CD4-positive, alpha-beta memory T cell (primary cell): Measurements from ENCODE around the gene FADS2. TPM values are rescaled to one million over a fixed set of nuclear protein-coding genes. Genes with fewer than 3 reads are reported as not detected.
A peak's percentile ranks its signal among the peaks of the same experiment; 100 is the strongest.

ENCODE experiments used
- CTCF ChIA-PET: fragments of 350-600 bp; sonication (Branson Sonifier 250); formaldehyde crosslinking; loops from one replicate; lab custom pipeline; 2021; ENCODE audit warnings: inconsistent platforms; ENCODE audit not compliant: partially characterized antibody; lab: Charles Lee
- POLR2A ChIA-PET: fragments of 350-600 bp; sonication (Branson Sonifier 250); formaldehyde crosslinking; loops from one replicate; lab custom pipeline; 2021; ENCODE audit not compliant: partially characterized antibody; lab: Charles Lee
- DNase-seq, 5 donors: peaks; one replicate each; pipeline versions ENCODE4 v3.0.0 to v3.0.0-alpha.2; 2020 to 2022; ENCODE audit warnings: mixed read lengths in 1 of 5
- H3K27ac ChIP-seq: one replicate; pipeline ENCODE4 v1.7.0; 2013; ENCODE audit warnings: low read depth, low read length
- H3K27me3 ChIP-seq: 2 replicates; pipeline ENCODE4 v1.7.0; 2013; ENCODE audit warnings: mild to moderate bottlenecking, low read length, moderate library complexity; ENCODE audit not compliant: insufficient read depth
- H3K36me3 ChIP-seq: 2 replicates; pipeline ENCODE4 v1.7.0; 2013; ENCODE audit warnings: mild to moderate bottlenecking, low read length, moderate library complexity; ENCODE audit not compliant: insufficient read depth
- H3K4me1 ChIP-seq: 2 replicates; pipeline ENCODE4 v1.7.0; 2013; ENCODE audit warnings: mild to moderate bottlenecking, low read length, moderate library complexity; ENCODE audit not compliant: insufficient read depth
- H3K4me3 ChIP-seq, 2 donors: one replicate each; pipeline ENCODE4 v1.7.0; 2013; ENCODE audit warnings: low read length in 2 of 2, mild to moderate bottlenecking in 1 of 2
- H3K9me3 ChIP-seq, 2 donors: one replicate each; pipeline ENCODE4 v1.7.0; 2013; ENCODE audit warnings: low read length in 2 of 2, control low read depth in 1 of 2; ENCODE audit not compliant: control insufficient read depth in 1 of 2
- H3K27ac Mint-ChIP-seq, 7 donors: one replicate each; pipeline ENCODE4 v1.8.0; 2020 to 2021; ENCODE audit warnings: mixed read lengths in 7 of 7, mild to moderate bottlenecking in 6 of 7, inconsistent platforms in 3 of 7, moderate library complexity in 3 of 7
- H3K27me3 Mint-ChIP-seq, 2 donors: one replicate each; pipeline ENCODE4 v1.8.0; 2020 to 2021; ENCODE audit warnings: mixed read lengths in 2 of 2
- H3K36me3 Mint-ChIP-seq, 2 donors: one replicate each; pipeline ENCODE4 v1.8.0; 2020 to 2021; ENCODE audit warnings: mixed read lengths in 2 of 2, inconsistent platforms in 1 of 2, mild to moderate bottlenecking in 1 of 2
- H3K4me1 Mint-ChIP-seq, 4 donors: one replicate each; pipeline ENCODE4 v1.8.0; 2020 to 2021; ENCODE audit warnings: mixed read lengths in 4 of 4, mild to moderate bottlenecking in 1 of 4
- H3K4me3 Mint-ChIP-seq, 8 donors: one replicate each; pipeline ENCODE4 v1.8.0; 2020 to 2021; ENCODE audit warnings: mixed read lengths in 8 of 8, mild to moderate bottlenecking in 7 of 8, moderate library complexity in 6 of 8, inconsistent platforms in 3 of 8
- H3K9me3 Mint-ChIP-seq, 8 donors: one replicate each; pipeline ENCODE4 v1.8.0; 2020 to 2021; ENCODE audit warnings: mixed read lengths in 8 of 8, mild to moderate bottlenecking in 5 of 8, inconsistent platforms in 3 of 8, moderate library complexity in 1 of 8
- intact Hi-C: fragments of 100-400 bp; cut with micrococcal nuclease; formaldehyde crosslinking; loops from one replicate; pipeline ENCODE4 v1.15.1; 2023
- polyA plus RNA-seq, 2 donors: library from polyadenylated mRNA; unstranded; fragments of 300-500 nt; fragmentation: Illumina TruSeq; gene quantifications; one replicate each; pipeline ENCODE4 v1.2.3, GENCODE V29; 2021
- total RNA-seq, 2 experiments: library from RNA; stranded (reverse); gene quantifications; one replicate each; pipeline ENCODE4 v1.2.3, GENCODE V29; 2021

The FADS2 gene
- total and polyA plus RNA-seq, 4 experiments from 2014 or later, result 0.06 to 0.94 (median 0.47) TPM

- peaks cover 20% of the 10 kb centered on the region for H3K4me1 ChIP-seq
- ChIA-PET CTCF (interaction anchor here (2.2 kb wide), 1 partner anchor 30 kb away, joined by 6 read pairs; no protein-coding TSS in a partner anchor), POLR2A (no interaction called here)
- Mint-ChIP-seq H3K27me3 (peaks cover 11 to 20% of the 10 kb centered on the region in 2 donors), H3K36me3 (no peaks in the 10 kb centered on the region), H3K4me1 (peaks cover 4 to 28% (median 15%) of the 10 kb centered on the region in 4 donors), H3K9me3 (no peaks in the 10 kb centered on the region), H3K27ac (peak overlapping the region in 4 of 7 donors; percentile 32 to 80 (median 64)), H3K4me3 (peak overlapping the region; percentile 66 to 86 (median 79))
- no peak for DNase-seq
- H3K4me3 ChIP-seq, result peak overlapping the region in 1 of 2 donors; percentile 49
- H3K27ac ChIP-seq, result peak overlapping the region; percentile 6
- H3K27me3 ChIP-seq, result peaks cover 3% of the 10 kb centered on the region
- H3K9me3 ChIP-seq, result no peaks in the 10 kb centered on the region
- intact Hi-C loops, result no loop called here
- H3K36me3 ChIP-seq, result no peaks in the 10 kb centered on the region
Measured at GRCh38 chr11:61826930-61827570, 1.1 kb upstream of the FADS2 start.

DNA sequence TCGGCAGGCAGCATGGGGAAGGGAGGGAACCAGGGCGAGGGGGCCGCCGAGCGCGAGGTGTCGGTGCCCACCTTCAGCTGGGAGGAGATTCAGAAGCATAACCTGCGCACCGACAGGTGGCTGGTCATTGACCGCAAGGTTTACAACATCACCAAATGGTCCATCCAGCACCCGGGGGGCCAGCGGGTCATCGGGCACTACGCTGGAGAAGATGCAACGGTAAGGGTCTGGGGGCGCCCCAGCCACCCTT is 204 bp downstream of the FADS2 start:
- Mint-ChIP-seq H3K4me1 (peaks cover 4 to 29% (median 16%) of the 10 kb centered on the region in 4 donors), H3K27me3 (peaks cover 13 to 22% of the 10 kb centered on the region in 2 donors), H3K36me3 (no peaks in the 10 kb centered on the region), H3K27ac (peak overlapping the region in 4 of 7 donors; percentile 46 to 93 (median 58)), H3K9me3 (no peaks in the 10 kb centered on the region), H3K4me3 (peak overlapping the region; percentile 80 to 89 (median 85))
- H3K4me1 ChIP-seq, result peaks cover 20% of the 10 kb centered on the region
- H3K9me3 ChIP-seq, result no peaks in the 10 kb centered on the region
- intact Hi-C loops, result no loop called here
- DNase-seq, result no peak
- CTCF ChIA-PET, result interaction anchor here (1.0 to 2.2 kb wide), 6 partner anchors 8 to 254 kb away, joined by 3 to 9 read pairs (median 4); partner anchors contain the start of gene FADS1
- H3K27ac ChIP-seq, result peak overlapping the region; percentile 18
- no peaks in the 10 kb centered on the region for H3K36me3 ChIP-seq
- POLR2A ChIA-PET, result interaction anchor here (1.1 to 2.8 kb wide), 3 partner anchors 12 to 36 kb away, joined by 3 to 19 read pairs (median 3); partner anchors contain the start of genes FADS1, FEN1 and TMEM258
- peak overlapping the region; percentile 23 to 49 for H3K4me3 ChIP-seq
- H3K27me3 ChIP-seq, result peaks cover 3% of the 10 kb centered on the region

DNA sequence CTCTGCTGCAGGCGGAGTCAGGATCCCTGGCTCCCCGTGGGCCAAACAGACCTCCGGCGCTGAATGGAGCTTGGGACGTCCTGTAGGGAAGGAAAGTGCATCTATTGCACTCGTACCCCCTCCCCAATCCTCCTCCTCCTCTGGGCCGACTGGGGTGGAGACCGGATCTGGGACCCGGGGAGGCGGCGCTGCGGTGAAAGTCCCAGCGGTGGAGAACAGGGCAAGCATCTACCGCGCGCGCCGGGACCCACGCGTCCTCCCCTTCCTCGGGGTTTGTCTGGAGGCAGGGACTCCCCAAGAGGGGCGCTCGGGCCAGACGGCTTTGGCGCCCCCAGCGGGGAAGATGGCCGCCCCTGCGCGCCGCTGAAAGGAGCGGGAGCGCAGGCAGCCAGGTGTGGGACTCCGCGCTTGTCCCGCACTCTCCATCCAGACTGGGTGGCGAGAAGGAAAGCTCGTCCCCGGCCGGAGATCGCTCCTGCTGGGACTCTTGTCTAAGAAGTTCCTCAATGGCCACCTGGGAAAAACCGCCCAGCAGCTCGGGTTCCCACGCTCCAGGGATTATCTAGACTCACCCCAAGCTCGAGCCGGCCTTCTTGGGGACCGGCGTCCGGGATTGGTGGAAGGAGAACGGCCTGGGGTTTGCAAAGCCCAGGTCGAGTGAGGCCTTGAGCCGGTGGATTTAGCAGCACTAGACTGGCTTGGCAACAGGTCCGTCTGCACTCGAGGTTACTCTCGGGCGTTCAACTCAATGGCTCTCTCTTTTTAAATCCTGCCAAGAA is 718 bp downstream of the FADS2 start:
- H3K27ac Mint-ChIP-seq, result peak overlapping the region in 4 of 7 donors; percentile 12 to 77 (median 47)
- POLR2A ChIA-PET, result interaction anchor here (1.1 to 2.8 kb wide), 3 partner anchors 13 to 36 kb away, joined by 3 to 19 read pairs (median 3); partner anchors contain the start of genes FADS1, FEN1 and TMEM258

DNA sequence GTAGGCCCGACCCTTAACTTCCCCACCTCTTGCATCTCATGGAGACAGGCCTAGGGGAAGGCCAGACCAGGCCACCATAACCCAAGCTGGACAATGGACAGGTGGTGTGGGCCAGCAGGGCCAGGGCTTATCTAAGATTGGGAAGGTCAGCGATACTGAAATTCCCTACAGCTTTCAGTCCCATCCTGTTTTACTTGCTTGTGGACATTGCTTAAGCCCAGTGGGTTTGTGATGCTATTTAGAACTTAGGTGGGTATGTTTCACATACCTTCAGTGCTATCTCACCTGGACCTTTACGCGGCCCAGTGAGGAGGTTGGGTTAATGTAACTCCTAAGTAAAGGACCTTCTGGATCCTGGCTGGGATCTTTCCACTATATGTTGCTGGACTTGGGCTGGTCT is 1.7 kb downstream of the FADS2 start:
- H3K27ac ChIP-seq, result no peak overlapping the region
- Mint-ChIP-seq H3K36me3 (no peaks in the 10 kb centered on the region), H3K4me1 (peaks cover 14 to 44% (median 28%) of the 10 kb centered on the region in 4 donors), H3K27ac (peak overlapping the region in 1 of 7 donors; percentile 85), H3K4me3 (peak overlapping the region in 4 of 8 donors; percentile 42 to 89 (median 74)), H3K27me3 (peaks cover 13 to 20% of the 10 kb centered on the region in 2 donors), H3K9me3 (no peaks in the 10 kb centered on the region)
- intact Hi-C loops, result no loop called here
- DNase-seq, result no peak
- H3K4me3 ChIP-seq, result no peak overlapping the region
- POLR2A ChIA-PET, result interaction anchor here (2.8 kb wide), 1 partner anchor 14 kb away, joined by 19 read pairs; the partner anchor contains the start of gene FADS1
- no peaks in the 10 kb centered on the region for H3K36me3 ChIP-seq
- H3K9me3 ChIP-seq, result no peaks in the 10 kb centered on the region
- H3K4me1 ChIP-seq, result peaks cover 34% of the 10 kb centered on the region
- H3K27me3 ChIP-seq, result peaks cover 3% of the 10 kb centered on the region
- CTCF ChIA-PET, result interaction anchor here (1.4 kb wide), 1 partner anchor 14 kb away, joined by 8 read pairs; the partner anchor contains the start of gene FADS1

More for the DNA sequence above, 718 bp downstream of the FADS2 start:
- H3K9me3 Mint-ChIP-seq, result no peaks in the 10 kb centered on the region
- peak overlapping the region; percentile 23 to 49 for H3K4me3 ChIP-seq
- H3K27me3 ChIP-seq, result peaks cover 3% of the 10 kb centered on the region
- H3K27me3 Mint-ChIP-seq, result peaks cover 13 to 22% of the 10 kb centered on the region in 2 donors
- CTCF ChIA-PET, result interaction anchor here (1.0 to 2.0 kb wide), 5 partner anchors 8 to 253 kb away, joined by 3 to 9 read pairs (median 3); partner anchors contain the start of gene FADS1
- H3K36me3 Mint-ChIP-seq, result no peaks in the 10 kb centered on the region
- H3K4me3 Mint-ChIP-seq, result peak overlapping the region; percentile 80 to 89 (median 85)
- H3K27ac ChIP-seq, result no peak overlapping the region
- no peaks in the 10 kb centered on the region for H3K36me3 ChIP-seq
- intact Hi-C loops, result no loop called here
- H3K4me1 Mint-ChIP-seq, result peaks cover 6 to 34% (median 20%) of the 10 kb centered on the region in 4 donors
- peaks cover 24% of the 10 kb centered on the region for H3K4me1 ChIP-seq
- H3K9me3 ChIP-seq, result no peaks in the 10 kb centered on the region
- peak; percentile 8 to 47 (median 26) for DNase-seq

GRCh38 chr11:61830237-61831105 is 2.4 kb downstream of the FADS2 start:
- Mint-ChIP-seq H3K4me1 (peaks cover 16 to 49% (median 31%) of the 10 kb centered on the region in 4 donors), H3K27ac (peak overlapping the region in 2 of 7 donors; percentile 19 to 59), H3K4me3 (peak overlapping the region in 4 of 8 donors; percentile 7 to 76 (median 16)), H3K9me3 (no peaks in the 10 kb centered on the region), H3K27me3 (peaks cover 13 to 20% of the 10 kb centered on the region in 2 donors), H3K36me3 (no peaks in the 10 kb centered on the region)
- peaks cover 39% of the 10 kb centered on the region for H3K4me1 ChIP-seq
- H3K27me3 ChIP-seq, result peaks cover 3% of the 10 kb centered on the region
- CTCF ChIA-PET, result interaction anchor here (0.8 to 1.0 kb wide), 2 partner anchors 68 to 277 kb away, joined by 3 to 4 read pairs; no protein-coding TSS in a partner anchor
- no peak for DNase-seq
- intact Hi-C loops, result no loop called here
- H3K4me3 ChIP-seq, result no peak overlapping the region
- POLR2A ChIA-PET, result interaction anchor here (2.8 kb wide), 1 partner anchor 15 kb away, joined by 19 read pairs; the partner anchor contains the start of gene FADS1
- no peaks in the 10 kb centered on the region for H3K36me3 ChIP-seq
- H3K27ac ChIP-seq, result no peak overlapping the region
- no peaks in the 10 kb centered on the region for H3K9me3 ChIP-seq

DNA sequence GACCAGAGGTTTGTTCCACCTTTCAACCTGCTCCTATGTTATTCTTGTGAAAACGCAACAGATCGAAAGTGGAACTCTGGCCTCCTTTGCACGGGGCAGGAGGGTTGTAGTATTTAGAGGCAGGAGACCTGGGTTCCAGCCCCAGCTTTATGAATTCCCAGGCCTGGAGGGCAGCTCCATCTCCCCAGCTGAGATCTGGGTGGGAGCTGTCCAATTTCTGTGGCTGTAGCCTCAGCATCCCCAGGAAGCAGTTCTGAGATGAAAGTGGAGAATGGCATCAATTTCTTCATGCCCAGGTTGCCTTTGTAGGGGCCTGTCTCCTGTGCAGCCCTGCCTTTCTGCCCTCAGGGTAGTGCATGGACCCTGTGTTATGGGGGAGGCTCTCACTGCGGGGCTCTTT is 4.1 kb downstream of the FADS2 start:
- H3K27me3 ChIP-seq, result peaks cover 3% of the 10 kb centered on the region
- H3K4me3 ChIP-seq, result no peak overlapping the region
- no peaks in the 10 kb centered on the region for H3K36me3 Mint-ChIP-seq
- no peaks in the 10 kb centered on the region for H3K9me3 Mint-ChIP-seq
- peaks cover 15 to 48% (median 31%) of the 10 kb centered on the region in 4 donors for H3K4me1 Mint-ChIP-seq
- no peaks in the 10 kb centered on the region for H3K9me3 ChIP-seq
- CTCF ChIA-PET, result no interaction called here
- no peak overlapping the region for H3K27ac ChIP-seq
- H3K36me3 ChIP-seq, result no peaks in the 10 kb centered on the region
- H3K4me1 ChIP-seq, result peaks cover 39% of the 10 kb centered on the region
- H3K27me3 Mint-ChIP-seq, result peaks cover 9 to 12% of the 10 kb centered on the region in 2 donors
- POLR2A ChIA-PET, result no interaction called here
- intact Hi-C loops, result no loop called here
- no peak for DNase-seq
- no peak overlapping the region for H3K27ac Mint-ChIP-seq
- no peak overlapping the region for H3K4me3 Mint-ChIP-seq
